Coronary artery (tissue), 2 donors: Measurements from ENCODE around the gene ERCC6L.

Experiments
- DNase-seq: peaks from one replicate; pipeline ENCODE4 v3.0.0-alpha.2; 2017; ENCODE audit warnings: low spot score
- H3K27ac ChIP-seq, 2 donors: fragments of 200-600 bp; sonication (generic); one replicate each; pipeline ENCODE4 v1.5.1; 2016 to 2019
- H3K4me3 ChIP-seq: fragments of 200-600 bp; sonication (generic); 2 replicates; pipeline ENCODE4 v1.5.1; 2016; ENCODE audit warnings: mild to moderate bottlenecking, moderate library complexity
- TF ChIP-seq, protein P1 (sequence below): fragments of 200-600 bp; sonication (generic); IDR thresholded peaks from one replicate; pipeline ENCODE4 v1.5.1; 2019; ENCODE audit warnings: antibody characterized with exemption

The ERCC6L gene, protein sequence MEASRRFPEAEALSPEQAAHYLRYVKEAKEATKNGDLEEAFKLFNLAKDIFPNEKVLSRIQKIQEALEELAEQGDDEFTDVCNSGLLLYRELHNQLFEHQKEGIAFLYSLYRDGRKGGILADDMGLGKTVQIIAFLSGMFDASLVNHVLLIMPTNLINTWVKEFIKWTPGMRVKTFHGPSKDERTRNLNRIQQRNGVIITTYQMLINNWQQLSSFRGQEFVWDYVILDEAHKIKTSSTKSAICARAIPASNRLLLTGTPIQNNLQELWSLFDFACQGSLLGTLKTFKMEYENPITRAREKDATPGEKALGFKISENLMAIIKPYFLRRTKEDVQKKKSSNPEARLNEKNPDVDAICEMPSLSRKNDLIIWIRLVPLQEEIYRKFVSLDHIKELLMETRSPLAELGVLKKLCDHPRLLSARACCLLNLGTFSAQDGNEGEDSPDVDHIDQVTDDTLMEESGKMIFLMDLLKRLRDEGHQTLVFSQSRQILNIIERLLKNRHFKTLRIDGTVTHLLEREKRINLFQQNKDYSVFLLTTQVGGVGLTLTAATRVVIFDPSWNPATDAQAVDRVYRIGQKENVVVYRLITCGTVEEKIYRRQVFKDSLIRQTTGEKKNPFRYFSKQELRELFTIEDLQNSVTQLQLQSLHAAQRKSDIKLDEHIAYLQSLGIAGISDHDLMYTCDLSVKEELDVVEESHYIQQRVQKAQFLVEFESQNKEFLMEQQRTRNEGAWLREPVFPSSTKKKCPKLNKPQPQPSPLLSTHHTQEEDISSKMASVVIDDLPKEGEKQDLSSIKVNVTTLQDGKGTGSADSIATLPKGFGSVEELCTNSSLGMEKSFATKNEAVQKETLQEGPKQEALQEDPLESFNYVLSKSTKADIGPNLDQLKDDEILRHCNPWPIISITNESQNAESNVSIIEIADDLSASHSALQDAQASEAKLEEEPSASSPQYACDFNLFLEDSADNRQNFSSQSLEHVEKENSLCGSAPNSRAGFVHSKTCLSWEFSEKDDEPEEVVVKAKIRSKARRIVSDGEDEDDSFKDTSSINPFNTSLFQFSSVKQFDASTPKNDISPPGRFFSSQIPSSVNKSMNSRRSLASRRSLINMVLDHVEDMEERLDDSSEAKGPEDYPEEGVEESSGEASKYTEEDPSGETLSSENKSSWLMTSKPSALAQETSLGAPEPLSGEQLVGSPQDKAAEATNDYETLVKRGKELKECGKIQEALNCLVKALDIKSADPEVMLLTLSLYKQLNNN

DNA sequence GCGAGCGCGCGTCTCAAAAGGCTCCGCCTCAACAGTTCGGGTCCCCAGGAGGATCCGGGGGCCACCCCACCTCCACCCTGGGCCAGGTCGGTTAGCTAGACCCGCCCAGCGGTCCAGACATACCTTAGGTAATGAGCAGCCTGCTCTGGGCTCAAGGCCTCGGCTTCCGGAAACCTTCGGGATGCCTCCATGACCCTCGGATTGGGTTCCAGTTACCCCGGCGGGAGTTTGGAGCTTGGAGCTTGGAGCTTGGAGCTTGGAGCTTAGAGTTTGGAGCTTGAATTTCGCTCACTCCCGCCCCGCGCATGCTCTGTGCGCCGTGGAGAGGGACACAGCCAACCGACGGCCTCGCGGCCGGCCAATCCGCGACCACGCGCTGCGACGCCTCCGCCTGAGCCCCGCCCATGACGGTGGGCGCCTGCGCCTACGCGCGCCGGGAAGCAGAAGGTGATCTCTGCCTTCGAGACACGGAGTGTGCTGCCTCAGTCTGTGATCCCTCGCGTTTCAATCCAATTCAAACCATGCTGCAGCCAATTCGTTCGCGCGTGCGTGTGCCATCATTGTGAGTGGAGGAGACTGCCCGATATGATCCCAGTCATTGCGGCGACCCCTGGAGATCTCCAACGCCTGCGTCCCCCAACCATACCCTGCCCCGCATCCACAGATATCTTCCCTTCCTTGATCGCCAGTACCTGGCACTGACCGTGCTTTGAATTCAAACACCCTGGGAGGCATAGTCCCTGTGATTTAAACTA, at the start of gene ERCC6L:
ERCC6L (minus strand) TSS at position 307 of the 755 bp plus-strand sequence; CDS start at position 191, 116 bp downstream.
- DNase-seq = peak; percentile 83
- Histone ChIP-seq H3K27ac (peak within 1 kb of the TSS in 1 of 2 donors; percentile 63), H3K4me3 (peak within 1 kb of the TSS; percentile 58)
- TF ChIP-seq, protein P1, sequence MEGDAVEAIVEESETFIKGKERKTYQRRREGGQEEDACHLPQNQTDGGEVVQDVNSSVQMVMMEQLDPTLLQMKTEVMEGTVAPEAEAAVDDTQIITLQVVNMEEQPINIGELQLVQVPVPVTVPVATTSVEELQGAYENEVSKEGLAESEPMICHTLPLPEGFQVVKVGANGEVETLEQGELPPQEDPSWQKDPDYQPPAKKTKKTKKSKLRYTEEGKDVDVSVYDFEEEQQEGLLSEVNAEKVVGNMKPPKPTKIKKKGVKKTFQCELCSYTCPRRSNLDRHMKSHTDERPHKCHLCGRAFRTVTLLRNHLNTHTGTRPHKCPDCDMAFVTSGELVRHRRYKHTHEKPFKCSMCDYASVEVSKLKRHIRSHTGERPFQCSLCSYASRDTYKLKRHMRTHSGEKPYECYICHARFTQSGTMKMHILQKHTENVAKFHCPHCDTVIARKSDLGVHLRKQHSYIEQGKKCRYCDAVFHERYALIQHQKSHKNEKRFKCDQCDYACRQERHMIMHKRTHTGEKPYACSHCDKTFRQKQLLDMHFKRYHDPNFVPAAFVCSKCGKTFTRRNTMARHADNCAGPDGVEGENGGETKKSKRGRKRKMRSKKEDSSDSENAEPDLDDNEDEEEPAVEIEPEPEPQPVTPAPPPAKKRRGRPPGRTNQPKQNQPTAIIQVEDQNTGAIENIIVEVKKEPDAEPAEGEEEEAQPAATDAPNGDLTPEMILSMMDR = no peak

GRCh38 chrX:72282302-72282701, 43.5 kb upstream of the ERCC6L start:
- Histone ChIP-seq H3K27ac (no peak overlapping the region), H3K4me3 (no peak overlapping the region)
- TF ChIP-seq, protein P1 = no peak
- DNase-seq = no peak

DNA sequence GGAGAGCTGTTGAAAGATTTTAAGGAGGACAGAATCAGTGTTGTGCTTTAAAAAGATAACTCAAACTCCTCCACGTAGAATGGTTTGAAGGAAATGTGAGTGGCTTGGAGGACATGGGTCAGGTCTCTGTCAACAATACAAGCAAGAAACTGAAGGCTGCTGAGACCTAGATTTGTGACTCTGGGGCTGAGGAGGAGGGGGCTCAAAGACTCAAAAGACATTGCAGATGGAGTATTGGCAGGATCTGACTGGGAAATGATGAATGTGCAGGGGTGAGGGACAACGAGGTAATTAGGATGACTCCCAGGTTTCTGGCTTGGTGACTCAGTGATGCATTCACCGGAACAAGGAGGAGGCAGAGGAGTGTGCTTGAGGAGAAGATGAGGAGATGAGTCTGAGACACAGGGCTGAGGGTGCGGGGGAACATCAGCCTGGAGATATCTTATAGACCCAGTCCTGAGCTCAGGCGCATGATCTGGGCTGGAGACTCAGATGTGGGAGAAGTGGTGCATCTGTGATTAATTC, 41.6 kb upstream of the ERCC6L start:
- DNase-seq = no peak
- TF ChIP-seq, protein P1 = no peak
- Histone ChIP-seq H3K4me3 (no peak overlapping the region), H3K27ac (no peak overlapping the region)

GRCh38 chrX:72276478-72276953, 37.7 kb upstream of the ERCC6L start:
- DNase-seq = no peak
- TF ChIP-seq, protein P1 = no peak
- Histone ChIP-seq H3K4me3 (peak overlapping the region; percentile 81), H3K27ac (peak overlapping the region; percentile 71 to 83)

- Histone ChIP-seq H3K27ac (no peak overlapping the region), H3K4me3 (peak overlapping the region; percentile 31)
- TF ChIP-seq, protein P1 = no peak
- DNase-seq = no peak
These were observed 35.7 kb upstream of the ERCC6L start for GRCh38 chrX:72274526-72274925.

DNA sequence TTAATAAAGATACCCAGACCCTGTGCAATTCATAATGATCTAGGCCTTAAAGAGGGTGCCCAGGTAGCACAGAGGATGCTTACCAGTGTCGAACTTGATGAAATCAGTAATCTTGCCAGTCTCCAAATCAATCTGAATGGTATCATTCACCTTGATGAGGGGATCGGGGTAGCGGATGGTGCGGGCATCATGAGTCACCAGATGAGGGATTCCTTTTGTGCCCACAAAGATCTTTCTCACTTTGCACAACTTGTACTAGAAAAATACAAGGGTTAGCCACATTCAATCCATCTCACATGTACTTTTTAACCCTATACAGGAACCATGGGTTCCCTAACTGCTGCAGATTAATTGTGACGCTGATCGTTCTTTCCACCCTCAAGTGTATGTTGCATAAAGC, 34.9 kb upstream of the ERCC6L start:
- H3K27ac ChIP-seq = no peak overlapping the region
- DNase-seq = no peak
- H3K4me3 ChIP-seq = no peak overlapping the region
- TF ChIP-seq, protein P1 = no peak
